SH-SY5Y (cell line): Measurements from ENCODE around the gene ZC3H18.

Source experiments
- GATA2 ChIP-seq: IDR thresholded peaks from 2 replicates; pipeline ENCODE4 v1.6.1; 2011; ENCODE audit warnings: mild to moderate bottlenecking, low read depth, low read length
- GATA3 ChIP-seq: IDR thresholded peaks from 2 replicates; pipeline ENCODE4 v1.6.1; 2011; ENCODE audit warnings: low read depth, mild to moderate bottlenecking, low read length, moderate library complexity

GRCh38 chr16:88681084-88681680, 111.0 kb downstream of the ZC3H18 start:
- TF ChIP-seq GATA3 (no peak), GATA2 (no peak)
